Transverse colon (tissue), 3 donors: ENCODE results near the gene EPYC.

ENCODE experiments used
- CTCF ChIP-seq, 5 experiments: fragments of 200-600 bp in 3 of 5; fragments of 450-650 bp in 2 of 5; sonication (generic) in 3 of 5; IDR thresholded peaks; 1 replicate in 2 of 5; 2 replicates in 3 of 5; pipeline ENCODE4 v1.5.1; 2016 to 2017; ENCODE audit warnings: antibody characterized with exemption in 5 of 5, inconsistent platforms in 3 of 5, mild to moderate bottlenecking in 2 of 5, moderate library complexity in 1 of 5
- POLR2A ChIP-seq: fragments of 450-650 bp; IDR thresholded peaks from one replicate; pipeline ENCODE4 v1.6.1; 2016; ENCODE audit warnings: antibody characterized with exemption, mild to moderate bottlenecking, moderate library complexity

- no peak for TF ChIP-seq CTCF (IDR thresholded peaks at IDR 0.05)
- no peak for TF ChIP-seq POLR2A
Measured at GRCh38 chr12:90924406-90924805, 80.4 kb downstream of the EPYC start.
